AG04449 (cell line): ENCODE data around the gene REEP3.

Experiments
- CTCF ChIA-PET: fragments of 350-600 bp; formaldehyde crosslinking; extraction: SDS; loops from one replicate; lab custom pipeline; 2021; ENCODE audit warnings: antibody characterized with exemption; lab: Yijun Ruan, JAX
- POLR2A ChIA-PET: fragments of 400-600, 350-600 bp; formaldehyde crosslinking; extraction: SDS; loops from one replicate; lab custom pipeline; 2020; ENCODE audit warnings: antibody characterized with exemption, inconsistent platforms; lab: Yijun Ruan, JAX
- DNase-seq: peaks from one replicate; pipeline ENCODE4 v3.0.0-alpha.2; 2010; ENCODE audit warnings: low read depth, low spot score
- H3K4me3 ChIP-seq: 2 replicates; pipeline ENCODE4 v1.5.1; 2011; ENCODE audit warnings: low read depth, mild to moderate bottlenecking, control low read depth, low read length
- CTCF ChIP-seq: IDR thresholded peaks from one replicate; pipeline ENCODE4 v1.5.1; 2011; ENCODE audit warnings: mild to moderate bottlenecking, moderate library complexity, low read length, control low read depth, inconsistent platforms; ENCODE audit not compliant: insufficient read depth; ENCODE audit errors: missing control alignments

REEP3 gene

GRCh38 chr10:63525021-63525420 lies 3.8 kb downstream of the REEP3 start:
- DNase-seq, result no peak
- ChIA-PET CTCF (interaction anchor here (1.0 kb wide), 1 partner anchor 196 kb away, joined by 3 read pairs; no protein-coding TSS in a partner anchor), POLR2A (no interaction called here)
- no peak overlapping the region for H3K4me3 ChIP-seq
- no peak for TF ChIP-seq CTCF

GRCh38 chr10:63527401-63527800 lies 6.2 kb downstream of the REEP3 start:
- ChIA-PET POLR2A (no interaction called here), CTCF (interaction anchor here (2.1 kb wide), 1 partner anchor 193 kb away, joined by 5 read pairs; no protein-coding TSS in a partner anchor)
- no peak overlapping the region for H3K4me3 ChIP-seq
- DNase-seq, result no peak
- TF ChIP-seq CTCF, result no peak

GRCh38 chr10:63528084-63528744 lies 7.0 kb downstream of the REEP3 start:
- DNase-seq, result no peak
- POLR2A ChIA-PET, result no interaction called here

GRCh38 chr10:63530409-63530808 lies 9.2 kb downstream of the REEP3 start:
- CTCF ChIA-PET, result no interaction called here
- DNase-seq, result no peak
- H3K4me3 ChIP-seq, result no peak overlapping the region
- TF ChIP-seq CTCF, result no peak
- POLR2A ChIA-PET, result no interaction called here

More at GRCh38 chr10:63528084-63528744, 7.0 kb downstream of the REEP3 start:
- no peak overlapping the region for H3K4me3 ChIP-seq
- no peak for TF ChIP-seq CTCF
- CTCF ChIA-PET, result interaction anchor here (1.0 to 2.1 kb wide), 3 partner anchors 12 to 192 kb away, joined by 4 to 5 read pairs (median 4); no protein-coding TSS in a partner anchor

- no peak for TF ChIP-seq CTCF
- POLR2A ChIA-PET, result no interaction called here
- H3K4me3 ChIP-seq, result no peak overlapping the region
- no peak for DNase-seq
- CTCF ChIA-PET, result no interaction called here
These were observed 13.5 kb downstream of the REEP3 start for GRCh38 chr10:63534723-63535122.

- CTCF ChIA-PET, result no interaction called here
- TF ChIP-seq CTCF, result no peak
- POLR2A ChIA-PET, result no interaction called here
- DNase-seq, result no peak
- H3K4me3 ChIP-seq, result no peak overlapping the region
These were observed 15.5 kb downstream of the REEP3 start for GRCh38 chr10:63536698-63537097.
